Activated CD8-positive, alpha-beta memory T cell treated with anti-CD3 and anti-CD28 coated beads, Interleukin-2, amount 50 U/mL, for 24 hours (primary cell): Measurements from ENCODE around the gene TCF7L2.

Source experiments
- DNase-seq: peaks from one replicate; pipeline ENCODE4 v3.0.0-alpha.2; 2020; ENCODE audit errors: extremely low read depth

TCF7L2 gene

DNA sequence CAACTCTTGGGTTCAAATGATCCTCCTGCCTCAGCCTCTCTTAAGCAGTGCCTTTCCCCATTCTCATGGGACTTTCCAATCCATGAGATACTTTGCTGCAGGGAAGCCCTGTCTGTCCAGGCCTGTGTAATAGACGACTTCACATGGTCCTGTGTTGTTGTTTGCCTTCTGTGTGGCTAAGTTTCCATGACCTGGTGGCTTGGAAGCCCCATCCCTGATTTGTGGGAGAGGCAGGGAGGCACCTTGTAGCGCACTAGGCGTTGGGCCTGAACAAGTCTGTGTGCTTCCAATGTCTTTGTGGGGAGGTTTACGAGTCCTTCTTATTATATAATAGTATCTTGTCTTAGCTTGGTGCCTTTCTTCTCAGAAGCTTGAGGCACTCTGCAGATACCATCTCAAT lies 49.1 kb downstream of the TCF7L2 start:
- DNase-seq = no peak

DNA sequence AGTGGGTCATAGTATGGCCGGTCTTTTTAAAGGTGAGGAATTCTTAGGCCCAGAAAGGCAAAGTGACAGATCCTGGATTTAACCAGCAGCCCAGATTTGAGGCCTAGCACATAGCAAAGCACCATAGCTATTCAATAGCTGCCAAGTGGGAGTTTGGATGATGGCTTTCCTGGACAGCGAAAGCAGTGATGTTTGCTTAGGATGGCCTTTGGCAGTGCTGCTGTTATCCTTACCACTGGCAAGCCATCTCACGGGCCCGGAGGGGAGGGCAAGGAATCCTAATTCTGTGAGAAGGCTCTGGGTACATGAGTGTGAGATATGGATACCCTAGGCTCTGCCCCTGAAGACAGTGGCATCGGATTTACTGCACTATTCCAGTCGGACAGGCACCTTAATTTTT lies 50.4 kb downstream of the TCF7L2 start:
- no peak for DNase-seq

DNA sequence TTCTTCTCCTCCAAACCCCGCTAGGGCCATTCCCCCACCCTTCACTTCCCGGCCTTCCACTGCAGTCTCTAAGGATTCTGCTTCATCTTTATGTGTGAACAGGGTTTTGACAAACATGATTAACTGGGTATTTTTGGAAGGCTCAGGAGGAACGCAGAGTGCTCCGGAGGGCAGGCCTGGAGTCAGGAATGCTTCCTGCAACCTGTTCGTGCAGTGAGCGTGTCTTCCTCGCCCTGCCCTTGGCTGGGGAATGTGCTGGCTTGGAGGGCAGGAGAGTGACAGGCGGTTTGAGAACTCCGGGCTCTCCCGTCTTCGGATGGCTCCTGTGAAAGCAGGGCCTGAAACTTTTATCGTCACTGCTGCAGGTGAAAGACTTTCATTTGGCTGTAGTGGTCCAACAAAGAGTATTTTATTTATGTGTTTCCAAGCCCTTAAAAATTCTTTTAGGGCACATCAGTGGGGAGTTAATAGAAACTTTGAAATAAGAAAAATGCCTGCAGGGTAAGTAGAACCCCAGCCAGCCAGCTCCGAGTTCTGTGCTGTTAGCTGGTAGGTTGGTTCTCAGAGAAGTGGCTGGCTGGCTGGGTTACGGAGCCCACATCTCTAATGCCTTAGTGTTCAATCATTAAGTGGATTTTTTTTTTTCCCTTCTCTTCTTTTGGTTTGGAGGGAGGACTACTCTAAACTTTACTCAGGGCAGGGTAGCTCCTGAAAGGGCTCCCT lies 51.0 kb downstream of the TCF7L2 start:
- no peak for DNase-seq

DNA sequence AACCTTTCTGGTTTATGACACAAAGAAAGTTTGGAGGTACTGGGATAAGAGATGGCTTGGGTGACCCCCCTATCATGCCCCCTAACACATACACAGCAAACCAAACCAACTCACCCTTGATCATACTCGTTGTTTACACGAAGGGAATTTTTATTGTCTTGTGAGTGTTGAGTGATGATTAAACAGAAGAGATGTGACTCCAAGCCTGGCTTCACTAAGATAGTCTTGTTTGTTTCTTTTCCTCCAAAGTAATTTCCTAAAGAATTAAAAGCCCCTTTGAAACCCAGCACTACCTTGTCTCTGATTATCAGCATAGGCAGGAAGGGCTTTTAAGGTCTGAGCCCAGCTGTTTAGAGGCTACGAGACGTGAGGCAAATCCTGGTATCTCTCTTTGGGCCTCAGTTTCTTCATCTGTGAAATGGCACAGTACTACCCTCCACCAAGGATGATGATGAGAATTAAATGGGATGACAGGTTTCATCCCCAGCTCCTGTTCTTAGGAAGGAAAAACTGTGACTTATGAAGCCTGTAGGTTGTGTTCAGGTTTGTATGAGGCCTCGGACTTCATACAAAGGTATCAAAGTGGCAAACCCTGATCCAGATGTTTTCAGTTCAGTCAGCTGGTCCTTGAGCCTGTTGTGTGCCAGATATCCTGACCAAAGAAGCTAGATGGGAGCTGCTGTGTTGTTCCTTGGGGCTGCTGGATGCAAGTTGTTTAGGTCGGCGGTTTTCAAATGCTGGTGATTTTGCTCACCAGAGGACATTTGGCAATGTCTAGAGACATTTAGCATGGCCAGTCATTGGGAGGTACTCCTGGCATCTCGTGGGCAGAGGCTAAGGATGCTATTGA lies 51.8 kb downstream of the TCF7L2 start:
- DNase-seq = no peak

DNA sequence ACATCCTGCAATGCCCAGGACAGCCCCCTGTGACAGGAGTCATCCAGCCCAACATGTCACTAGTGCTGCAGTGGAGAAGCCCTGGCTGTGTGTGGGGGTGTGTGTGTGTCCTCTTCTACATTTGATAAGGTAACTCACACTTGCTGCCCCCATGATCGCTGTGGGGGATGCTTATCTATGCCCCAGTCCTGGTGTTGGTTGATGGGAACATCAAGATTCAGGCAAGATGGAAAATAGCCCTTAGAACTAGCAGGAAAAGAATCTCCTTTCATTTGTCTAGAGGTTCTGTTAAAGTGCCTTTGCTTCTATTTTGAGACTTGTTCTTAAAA lies 52.4 kb downstream of the TCF7L2 start:
- DNase-seq = no peak

DNA sequence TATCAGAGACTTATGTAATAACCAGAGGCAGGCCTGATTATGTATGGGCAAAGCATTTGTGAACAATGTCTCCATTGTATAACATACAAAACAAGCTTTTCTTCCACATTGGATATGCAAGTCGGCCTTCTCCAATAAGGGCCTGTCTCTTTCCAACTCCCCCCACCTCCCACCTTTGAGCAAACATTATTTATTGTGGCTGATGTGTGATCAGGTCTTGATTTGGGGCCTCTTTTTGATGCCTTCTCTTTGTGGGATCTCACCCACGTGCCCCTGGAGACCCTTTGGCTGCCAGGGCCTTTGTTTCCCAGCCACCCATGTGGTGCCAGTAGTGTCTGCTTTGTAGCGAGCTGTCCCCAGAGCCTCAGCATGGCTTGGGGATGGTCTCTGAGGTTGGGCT lies 53.0 kb downstream of the TCF7L2 start:
- DNase-seq = no peak

DNA sequence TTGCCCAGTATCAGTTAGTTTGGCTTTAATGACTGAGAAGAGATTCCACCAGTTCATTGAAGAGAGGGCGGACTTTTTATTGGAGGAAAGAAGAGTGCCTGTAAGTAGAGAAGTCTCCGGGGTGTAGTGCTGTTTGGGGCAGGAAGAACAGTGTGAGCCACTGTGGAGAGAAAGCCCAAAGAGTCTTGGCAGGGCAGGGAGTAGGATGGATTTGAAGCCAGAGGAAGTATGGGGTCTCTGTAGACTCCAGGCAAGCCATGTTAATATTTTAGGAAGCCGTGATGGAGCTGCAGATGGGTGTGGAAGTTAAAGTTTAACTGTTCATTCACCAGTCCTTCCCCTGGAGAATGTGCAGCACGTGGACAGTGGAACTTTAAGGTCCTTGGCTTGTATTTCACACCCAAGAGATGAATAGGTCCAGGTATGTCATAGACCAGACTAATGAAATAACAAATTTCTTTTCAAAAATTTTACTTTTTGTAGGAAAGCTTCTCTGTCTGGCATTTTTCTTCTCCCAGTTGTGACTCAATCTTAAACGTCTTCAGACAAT lies 54.1 kb downstream of the TCF7L2 start:
- DNase-seq = no peak

DNA sequence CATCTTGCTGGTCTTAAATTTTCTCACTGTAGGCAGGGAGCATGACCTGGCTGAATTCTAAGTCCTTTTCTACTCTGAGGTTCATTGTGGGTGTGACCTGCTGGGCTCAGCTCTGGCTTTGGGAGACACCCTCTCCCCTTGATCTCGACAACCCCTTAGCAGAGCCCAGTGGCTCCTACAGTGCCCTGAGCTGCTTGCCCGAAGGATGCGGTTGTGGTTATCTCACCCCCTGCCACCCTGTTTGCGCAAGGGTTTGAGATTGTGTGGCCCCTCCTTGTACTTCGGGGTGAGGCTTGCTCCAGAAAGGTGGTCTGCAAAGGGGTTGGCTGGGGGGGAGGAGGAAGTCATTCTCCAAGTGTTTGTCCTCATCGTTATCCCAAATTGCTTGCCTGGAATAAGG lies 55.3 kb downstream of the TCF7L2 start:
- no peak for DNase-seq

DNA sequence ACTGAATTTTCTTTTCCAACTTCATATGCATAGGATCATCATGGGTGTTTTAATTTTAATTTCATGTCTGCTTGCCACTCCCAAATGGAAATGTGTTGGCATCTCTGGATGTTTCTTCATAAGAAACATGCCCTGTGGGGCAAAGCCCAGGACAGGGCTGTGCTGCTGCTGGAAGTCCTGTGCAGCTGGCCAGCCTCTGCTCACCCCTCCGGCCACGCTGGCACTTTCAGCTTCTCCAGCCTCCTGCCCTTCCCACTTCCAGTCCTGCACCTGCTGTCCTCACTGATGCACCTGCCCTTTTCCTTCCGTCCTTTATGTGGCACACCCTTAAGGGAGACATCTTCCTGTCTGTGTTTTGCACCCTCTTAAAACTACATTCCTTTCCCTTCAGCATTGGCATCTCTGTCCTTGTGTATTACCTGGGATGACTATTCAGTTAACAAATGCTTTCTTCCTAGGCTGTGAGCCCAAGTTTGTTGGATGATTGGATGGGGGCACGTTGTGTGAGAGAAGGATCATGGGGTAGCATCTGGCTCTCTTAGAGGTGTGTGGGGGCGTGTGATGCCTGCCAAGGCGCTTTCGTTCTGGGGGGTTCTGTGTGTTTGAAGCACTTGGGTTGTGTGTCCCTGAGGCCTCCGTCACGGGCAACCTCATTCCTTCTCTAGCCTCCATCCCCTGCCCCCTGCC lies 56.8 kb downstream of the TCF7L2 start:
- no peak for DNase-seq

DNA sequence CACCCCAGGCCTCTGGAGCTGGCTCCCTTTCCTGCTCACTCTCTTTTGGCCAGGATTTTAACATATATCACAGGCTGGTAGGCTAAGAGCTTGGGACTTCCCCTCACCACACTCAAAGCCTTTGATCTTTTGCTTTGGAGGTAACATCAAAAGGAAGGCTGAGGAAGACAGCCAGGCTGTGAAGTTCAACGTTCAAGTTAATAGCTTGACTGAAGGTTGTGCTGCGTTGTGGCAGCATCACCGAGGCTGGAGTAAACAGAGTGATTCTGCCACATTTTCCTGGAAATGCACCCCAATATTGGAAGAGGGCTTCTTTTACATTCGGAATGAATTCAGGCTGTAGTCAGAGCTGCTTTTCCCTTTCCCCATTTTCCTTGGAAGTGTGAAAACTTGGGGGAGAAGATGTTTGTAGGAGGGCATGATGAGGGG lies 57.3 kb downstream of the TCF7L2 start:
- no peak for DNase-seq

DNA sequence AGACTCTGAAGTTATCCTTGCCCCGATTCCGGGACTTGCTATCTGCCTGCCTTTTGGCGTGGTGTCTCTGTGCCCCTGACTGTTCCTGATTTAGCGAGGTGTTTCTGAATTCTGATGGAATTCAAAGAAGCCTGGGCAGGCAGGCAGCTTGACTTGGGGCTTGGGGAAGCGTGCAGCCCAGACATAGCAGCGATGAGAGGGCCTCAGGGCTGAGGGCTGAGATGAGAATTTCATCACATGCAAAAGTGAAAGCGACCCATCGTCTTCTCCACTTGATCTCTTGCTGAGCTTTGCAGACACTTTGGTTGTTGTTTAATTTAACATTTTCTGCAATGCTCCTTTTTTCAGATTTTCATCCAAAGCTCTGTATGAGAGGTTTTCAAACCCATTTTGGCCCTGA lies 57.8 kb downstream of the TCF7L2 start:
- DNase-seq = no peak

DNA sequence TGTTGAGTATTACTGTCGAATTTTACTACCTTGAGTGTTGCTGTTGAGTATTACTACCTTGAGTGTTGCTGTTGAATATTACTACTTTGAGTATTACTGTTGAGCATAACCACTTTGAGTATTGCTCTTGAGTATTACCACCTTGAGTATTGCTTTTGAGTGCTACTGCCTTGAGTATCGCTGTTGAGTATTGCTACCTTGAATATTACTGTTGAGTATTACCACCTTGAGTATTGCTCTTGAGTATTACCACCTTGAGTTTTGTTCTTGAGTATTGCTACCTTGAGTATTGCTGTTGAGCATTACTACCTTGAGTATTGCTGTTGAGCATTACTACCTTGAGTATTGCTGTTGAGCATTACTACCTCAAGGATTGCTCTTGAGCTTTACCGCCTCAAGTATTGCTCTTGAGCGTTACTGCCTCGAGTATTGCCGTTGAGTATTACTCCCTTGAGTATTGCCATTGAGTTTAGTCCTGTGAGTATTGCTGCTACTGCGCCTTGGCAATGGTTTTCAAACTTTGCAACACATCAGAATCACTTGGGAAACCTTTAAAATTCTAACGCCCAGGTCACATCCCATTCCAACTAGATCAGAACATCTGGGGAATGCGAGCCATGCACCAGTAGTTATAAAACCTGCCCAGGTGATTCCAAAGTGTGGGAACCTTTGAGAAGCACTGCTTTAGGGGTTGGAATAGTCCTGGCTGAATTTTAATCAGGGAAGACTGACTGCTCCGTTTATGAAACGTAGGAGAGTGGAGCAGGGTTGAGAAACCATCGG lies 61.7 kb downstream of the TCF7L2 start:
- no peak for DNase-seq

DNA sequence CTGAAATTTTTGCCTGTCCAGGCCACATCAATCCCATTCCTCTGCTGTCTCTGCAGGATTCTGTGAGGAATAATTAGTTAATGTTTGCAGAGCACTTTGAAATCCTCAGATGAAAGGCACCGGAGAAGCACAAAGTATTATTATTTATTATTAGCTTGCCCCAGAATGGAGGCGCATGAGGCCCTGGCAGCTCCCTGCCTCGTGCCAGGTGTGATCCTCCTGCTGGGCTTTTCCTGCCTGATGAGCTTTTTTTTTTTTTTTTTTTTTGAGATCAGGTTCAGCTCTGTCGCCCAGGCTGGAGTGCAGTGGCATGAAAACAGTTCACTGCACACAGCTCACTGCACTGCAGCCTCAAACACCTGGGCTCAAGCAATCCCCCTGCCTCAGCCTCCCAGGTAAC lies 65.2 kb downstream of the TCF7L2 start:
- DNase-seq = no peak

DNA sequence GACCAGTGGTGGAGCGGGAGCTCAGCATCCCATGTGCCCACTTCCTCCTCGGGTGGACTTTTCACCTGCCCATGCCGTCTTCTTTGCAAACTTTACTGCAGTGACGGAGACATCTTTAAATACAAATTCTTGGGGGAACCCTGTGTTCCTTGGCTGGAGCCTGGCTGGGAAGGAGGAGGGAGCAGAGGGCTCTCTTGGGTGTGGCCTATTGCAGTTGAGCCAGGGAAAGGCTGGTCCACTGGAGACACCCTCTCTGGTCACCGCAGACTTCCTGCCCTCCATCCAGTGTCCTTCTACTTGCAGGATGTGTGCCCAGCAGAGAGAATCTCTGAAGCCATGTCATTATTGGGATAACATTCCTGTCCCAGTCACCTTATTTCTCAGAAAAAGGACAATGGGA lies 67.3 kb downstream of the TCF7L2 start:
- no peak for DNase-seq

DNA sequence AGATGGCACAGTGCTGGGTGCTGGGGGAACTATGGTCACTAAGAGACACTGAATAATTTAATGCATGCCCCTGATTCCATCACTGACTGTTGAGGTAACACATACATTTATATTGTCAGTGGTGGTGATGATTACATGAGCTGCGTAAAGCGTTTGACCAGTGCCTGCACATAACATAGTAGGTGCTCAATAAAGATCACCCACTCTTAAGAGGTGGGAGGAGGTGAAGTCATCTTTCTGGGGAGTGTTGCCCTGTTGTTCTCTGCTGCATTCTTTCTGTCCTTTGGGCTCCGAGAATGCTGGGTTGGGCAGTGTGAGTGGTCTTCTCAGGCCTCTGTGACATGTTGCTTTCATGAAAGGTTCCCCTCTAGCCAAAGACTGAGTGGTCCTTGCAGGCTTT lies 68.0 kb downstream of the TCF7L2 start:
- no peak for DNase-seq

DNA sequence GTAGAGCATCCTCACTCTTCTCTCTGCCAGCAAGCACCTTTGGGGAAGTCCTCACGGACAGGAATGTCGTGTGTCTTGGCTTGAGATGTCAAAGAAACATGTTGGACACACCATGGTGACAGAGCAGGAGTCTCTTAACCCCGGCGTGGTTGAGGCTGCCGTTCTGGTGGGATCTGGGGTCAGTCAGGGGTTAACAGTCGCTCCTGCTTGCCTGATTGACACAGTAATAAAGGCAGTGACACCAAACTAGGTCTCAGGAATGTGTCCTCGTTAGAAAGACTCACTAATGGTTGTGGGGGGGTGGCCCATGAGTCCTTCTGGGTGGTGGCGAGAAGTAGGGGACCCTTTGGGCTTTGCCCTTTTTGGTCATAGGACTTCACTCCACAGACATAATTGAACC lies 69.0 kb downstream of the TCF7L2 start:
- DNase-seq = no peak

DNA sequence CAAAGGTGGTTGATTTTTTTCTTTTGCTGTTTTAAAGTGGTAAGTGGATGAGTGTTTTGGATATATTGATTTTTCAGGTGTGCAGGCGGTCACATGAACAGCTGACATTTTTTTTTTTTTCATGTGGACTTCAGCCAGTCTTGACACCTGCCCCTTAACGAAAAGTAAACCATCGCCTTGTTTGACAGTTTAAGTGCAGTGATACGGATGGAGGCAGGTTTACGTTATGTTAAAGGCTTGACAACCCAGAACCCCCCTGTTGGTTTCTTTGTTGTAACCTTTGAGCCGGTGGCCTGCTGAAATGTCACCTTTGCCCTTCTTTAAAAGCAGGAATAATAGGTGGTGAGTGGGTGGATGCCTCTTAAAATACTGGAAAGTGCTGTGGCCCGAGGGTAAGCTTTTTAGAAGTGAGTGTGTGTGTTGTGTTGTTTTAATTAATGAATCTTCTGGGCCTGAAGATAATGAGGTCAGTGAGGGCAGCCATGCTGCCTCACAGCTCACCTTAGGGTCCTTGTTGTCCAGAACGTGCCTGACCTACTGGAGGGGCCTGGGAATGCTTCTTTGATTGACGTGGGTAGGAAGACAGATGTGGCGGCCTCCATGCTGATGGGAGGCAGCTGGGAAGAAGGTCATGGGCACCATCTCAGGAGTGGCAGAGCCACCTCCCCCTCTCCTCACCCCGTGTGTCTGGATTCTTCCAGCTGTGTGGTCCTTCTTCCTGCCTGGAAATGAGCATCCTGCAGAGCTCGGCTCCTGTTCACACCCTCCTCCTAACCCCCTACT lies 69.8 kb downstream of the TCF7L2 start:
- DNase-seq = no peak

DNA sequence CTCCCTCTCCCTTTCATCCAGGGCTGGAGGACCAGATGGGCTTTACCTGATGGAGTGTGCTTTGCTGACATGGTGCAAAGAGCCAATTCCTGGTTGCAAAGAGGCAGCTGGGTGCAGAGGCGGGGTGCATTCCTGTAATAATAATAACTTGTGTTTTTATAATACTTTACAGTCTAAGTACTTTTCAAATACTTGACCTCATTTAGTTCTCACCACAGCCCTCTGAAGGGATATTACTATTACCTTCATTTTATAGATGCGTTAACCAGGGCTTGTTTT lies 70.4 kb downstream of the TCF7L2 start:
- DNase-seq = no peak

DNA sequence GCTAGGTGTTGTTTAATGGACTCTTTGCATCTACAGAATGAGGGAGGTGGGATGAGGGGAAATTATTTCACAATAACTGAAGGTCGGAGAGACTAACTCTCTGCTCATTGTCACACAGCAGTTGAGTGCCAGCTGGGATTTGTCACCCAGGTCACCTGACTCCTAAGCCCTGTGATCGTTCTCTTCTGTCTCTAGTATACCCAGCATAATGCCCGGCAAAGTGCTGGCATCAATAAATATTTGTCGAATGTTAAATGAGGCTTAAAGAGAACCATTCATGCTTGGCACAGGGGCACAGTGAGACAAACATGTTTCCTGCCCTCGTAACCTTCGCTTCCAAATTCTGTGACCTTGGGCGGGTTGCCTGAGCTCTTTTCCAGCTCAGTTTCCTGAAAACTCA lies 70.8 kb downstream of the TCF7L2 start:
- DNase-seq = no peak

DNA sequence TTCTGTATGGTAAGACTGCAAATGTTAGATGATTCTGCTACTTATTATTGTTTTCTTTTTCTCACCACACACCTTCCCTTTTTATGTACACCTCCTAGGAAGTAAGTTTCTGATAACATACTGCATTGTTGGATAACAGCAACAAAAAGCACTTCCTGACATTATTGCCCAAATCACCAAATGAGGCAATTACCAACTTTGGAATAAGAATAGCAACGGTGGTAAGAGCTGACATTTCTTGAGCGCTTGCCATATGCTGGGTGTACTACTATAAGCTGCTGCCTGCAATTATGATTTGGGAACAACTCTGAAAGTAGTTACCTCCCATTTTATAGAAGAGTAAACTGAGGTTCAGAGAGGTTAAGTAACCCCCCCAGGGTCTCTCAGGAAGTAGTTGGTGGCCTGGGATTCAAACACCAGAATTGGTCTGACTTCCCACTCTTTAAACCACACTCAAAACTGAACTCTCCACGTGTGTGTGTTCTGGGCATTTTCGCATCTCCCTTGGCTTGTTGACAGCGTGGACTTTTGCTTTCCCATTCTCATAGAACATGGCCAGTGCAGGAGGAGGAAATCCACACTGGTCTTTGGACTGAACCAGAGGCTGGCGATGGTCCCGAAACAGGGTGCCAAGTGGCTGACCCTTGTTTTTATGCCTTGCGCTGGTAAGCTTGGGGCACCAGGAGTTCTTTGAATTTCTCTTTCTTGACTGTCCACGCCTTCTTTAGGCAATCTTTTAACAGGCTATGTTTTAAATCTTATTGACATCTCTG lies 71.4 kb downstream of the TCF7L2 start:
- DNase-seq = no peak

DNA sequence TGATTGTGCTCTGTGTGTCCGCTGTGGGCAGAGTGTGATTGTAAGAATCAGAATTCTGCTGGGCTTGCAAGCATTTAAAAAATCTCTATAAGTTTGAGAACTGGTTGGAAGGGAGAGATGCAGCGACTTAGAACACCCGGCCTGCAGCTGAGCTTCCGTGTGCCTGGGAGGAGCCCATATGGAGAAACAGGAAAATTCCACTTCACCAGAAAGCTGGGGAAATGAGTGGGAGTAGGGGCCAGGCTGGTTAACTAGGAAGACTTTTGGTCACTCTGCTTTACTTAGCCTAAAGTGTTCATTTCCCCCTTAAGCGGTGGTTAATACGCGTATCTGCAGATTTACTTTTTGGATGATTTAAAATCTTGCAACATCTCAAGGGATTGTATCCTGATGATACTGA lies 72.2 kb downstream of the TCF7L2 start:
- DNase-seq = no peak
